SH-SY5Y (cell line): Measurements from ENCODE around the gene MITD1.

ENCODE experiments used
- GATA2 ChIP-seq: IDR thresholded peaks from 2 replicates; pipeline ENCODE4 v1.6.1; 2011; ENCODE audit warnings: mild to moderate bottlenecking, low read depth, low read length
- GATA3 ChIP-seq: IDR thresholded peaks from 2 replicates; pipeline ENCODE4 v1.6.1; 2011; ENCODE audit warnings: low read depth, mild to moderate bottlenecking, low read length, moderate library complexity

DNA sequence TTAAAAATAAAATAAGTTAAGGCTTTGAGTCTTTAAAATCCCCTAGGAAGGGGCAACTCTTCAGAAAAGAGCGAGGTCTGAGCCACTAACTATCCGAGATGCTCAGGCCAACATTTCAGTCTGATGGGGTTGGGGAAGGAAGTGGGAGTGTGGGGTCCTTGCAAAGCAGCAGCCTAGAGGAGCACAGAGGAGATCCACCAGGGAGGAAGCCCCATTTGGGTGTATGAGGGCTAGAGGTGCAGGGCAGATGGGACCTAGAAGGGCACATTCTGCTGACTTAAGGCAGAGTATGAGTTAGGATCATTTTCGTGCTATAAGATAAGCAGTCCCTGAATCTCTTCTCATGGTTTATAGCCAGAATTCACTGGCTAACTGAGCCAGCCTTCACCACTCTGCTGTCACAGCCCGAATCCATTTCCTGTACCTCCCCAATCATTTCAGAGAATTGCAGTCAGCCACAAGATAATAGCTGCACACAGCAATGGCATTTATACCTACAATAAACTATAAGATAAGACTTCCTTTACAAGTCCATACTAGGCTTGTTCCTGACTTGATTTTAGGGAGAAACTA, 37.2 kb upstream of the MITD1 start:
- no peak for TF ChIP-seq GATA3
- TF ChIP-seq GATA2, result no peak
